GM23248 (cell line): ENCODE data around the gene MFSD2A.

Source experiments
- EZH2 ChIP-seq: fragments of 200-600 bp; sonication (generic); IDR thresholded peaks from 2 replicates; pipeline ENCODE4 v1.6.1; 2018; ENCODE audit warnings: antibody characterized with exemption, mild to moderate bottlenecking; ENCODE audit not compliant: insufficient read depth, poor library complexity, severe bottlenecking
- EZH2phosphoT487 ChIP-seq: fragments of 200-600 bp; sonication (generic); IDR thresholded peaks from 2 replicates; pipeline ENCODE4 v1.6.1; 2018; ENCODE audit warnings: antibody characterized with exemption, moderate library complexity, mild to moderate bottlenecking, low read depth; ENCODE audit not compliant: insufficient read depth

DNA sequence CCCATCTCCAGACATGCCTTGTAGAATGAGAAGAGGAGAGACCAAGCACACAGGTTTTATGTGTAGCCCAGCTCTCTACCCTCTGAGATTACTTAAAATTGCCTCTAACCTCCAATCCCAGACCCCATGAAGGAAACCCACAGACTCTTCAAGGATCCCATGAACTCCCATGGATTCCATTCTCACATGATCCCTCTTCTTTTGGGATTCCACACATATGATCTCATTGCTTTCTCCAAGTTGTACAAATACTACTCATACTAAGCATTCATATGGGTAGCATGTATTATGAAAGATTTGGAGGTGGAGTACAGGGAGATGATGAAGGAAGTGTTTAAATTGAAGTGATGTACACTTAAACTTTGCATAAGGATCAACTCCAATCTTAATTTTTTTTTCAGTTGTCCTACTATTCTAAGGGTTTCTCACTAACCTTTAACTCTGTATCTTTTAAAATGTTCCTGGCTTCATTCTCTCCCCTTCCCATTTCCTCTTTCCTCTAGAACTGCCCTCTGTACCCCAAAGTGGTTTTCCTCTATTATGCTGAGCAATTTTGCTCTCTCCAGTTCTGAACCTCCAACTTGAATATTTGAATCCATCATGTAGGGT, 41.6 kb downstream of the MFSD2A start:
- TF ChIP-seq EZH2phosphoT487 (no peak), EZH2 (no peak)
